ENCODE data around the gene RAMP1.
"Not testable (repeated sequence)": the region's sequence is repeated elsewhere in the genome, so short reads cannot be mapped to it uniquely, and the experiment has no call there.

Gene RAMP1

DNA sequence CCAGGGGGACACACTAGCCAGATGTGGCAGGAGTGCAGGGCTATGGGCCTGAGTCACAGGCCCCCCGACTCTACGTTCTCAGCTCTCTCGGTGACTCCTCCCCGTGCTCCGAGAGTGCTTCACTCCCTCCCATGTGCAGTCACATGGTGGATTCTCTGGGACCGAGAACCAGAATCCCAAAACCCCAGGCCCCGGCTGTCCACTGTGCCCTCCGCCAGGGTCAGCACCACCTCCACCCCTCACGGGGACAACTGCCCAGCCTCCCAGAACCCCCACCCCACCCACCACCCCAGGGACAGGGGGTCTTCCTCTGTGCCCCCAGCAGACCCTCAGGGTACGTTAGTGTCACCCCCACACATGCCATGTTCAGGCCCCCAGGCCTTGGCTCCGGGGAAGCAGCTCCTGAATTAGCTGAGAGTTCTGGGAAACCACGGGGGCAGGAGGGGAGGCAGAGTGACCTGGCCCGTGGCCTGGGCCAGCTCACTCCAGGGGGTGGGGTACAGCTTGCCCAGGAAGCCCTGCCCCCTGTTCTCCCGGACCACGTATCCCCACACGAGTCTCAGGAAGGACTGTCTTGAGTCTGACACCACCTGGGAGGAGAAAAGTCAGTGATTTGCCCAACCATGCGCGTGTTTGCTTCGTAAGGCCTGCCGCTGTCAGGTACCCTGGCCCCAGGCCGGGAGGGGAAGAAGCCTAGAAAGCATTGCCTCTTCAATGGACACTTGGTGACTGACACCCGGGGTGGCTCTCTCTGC lies 4.4 kb downstream of the RAMP1 start:
- peak; percentile 61 for DNase-seq (ENCODE audit: low spot score)

GRCh38 chr2:237864444-237864931 lies 5.1 kb downstream of the RAMP1 start:
- peak; percentile 60 for DNase-seq (ENCODE audit: low spot score)

DNA sequence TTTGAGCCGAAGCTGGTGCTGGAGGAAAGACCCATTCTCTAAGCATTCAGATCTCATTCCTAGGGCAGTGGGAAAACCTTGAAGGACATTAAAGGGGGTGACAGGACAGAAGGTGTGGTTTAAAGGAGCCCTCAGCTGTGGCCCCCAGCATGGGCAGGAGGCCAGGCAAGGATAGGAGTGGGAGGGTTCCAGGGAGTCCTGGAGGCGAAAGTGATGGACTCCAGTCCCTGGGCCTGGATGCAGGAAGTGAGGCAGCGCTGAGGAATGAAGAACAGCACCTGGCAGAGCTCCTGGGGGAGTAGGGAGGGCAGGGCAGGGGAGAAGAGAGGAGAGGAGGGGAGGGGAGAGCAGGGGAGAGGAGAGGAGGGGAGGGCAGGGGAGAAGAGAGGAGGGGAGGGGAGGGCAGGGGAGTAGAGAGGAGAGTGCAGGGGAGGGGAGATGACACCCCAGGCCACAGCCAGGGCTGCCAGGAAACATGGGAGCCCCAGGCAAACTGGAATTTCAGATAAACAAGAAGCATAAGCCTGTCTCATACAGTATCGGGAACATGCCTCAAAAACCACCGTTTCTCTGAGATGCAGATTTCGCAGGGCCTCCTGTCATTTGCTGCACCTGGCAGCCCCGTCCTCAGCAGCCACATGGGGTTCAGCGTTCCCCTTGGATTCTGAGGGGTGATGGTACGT lies 5.7 kb downstream of the RAMP1 start:
- peak; percentile 49 for DNase-seq (ENCODE audit: low spot score)

GRCh38 chr2:237865623-237866041 lies 6.2 kb downstream of the RAMP1 start:
- no peak for DNase-seq (ENCODE audit: low spot score)

DNA sequence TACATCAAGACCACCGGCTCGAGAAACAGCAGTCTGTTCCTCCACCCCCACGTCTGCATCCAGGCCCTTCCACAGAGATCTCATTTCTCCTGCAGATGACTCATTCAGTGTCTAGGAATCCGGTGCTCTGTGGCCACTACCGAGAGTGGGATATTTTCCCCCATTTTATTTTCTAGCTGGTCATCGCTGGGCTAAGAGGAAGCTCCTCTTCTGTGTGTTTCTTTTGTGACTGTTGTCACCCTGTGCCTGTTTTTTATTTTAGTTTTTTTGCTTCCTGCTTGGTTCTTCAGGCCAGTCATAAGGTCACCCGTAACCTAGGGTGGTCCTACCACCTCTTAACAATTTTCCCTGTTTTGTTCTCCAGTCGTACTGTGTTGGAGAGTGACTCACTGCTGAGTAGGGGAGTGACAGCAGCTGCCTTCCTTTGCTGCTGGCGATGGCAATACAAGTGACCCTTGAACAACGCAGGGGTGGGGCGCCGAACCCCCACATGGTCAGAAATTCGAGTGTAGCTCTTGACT lies 6.7 kb downstream of the RAMP1 start:
- no peak for DNase-seq (ENCODE audit: low spot score)

GRCh38 chr2:237867465-237867864 lies 8.0 kb downstream of the RAMP1 start:
- DNase-seq (ENCODE audit: low spot score), result no peak

DNA sequence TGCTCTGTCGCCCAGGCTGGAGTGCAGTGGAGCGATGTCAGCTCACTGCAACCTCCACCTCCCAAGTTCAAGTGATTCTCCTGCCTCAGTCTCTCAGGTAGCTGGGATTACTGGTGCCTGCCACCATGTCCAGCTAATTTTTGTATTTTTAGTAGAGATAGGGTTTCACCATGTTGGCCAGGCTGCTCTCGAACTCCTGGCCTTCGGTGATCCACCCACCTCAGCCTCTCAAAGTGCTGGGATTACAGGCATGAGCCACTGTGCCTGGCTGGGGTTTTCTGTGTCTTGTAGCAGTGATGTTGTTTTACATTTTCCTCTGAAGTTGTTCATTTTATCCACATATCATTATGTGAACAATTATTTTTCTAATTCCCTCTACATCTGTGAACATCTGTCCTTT lies 8.7 kb downstream of the RAMP1 start:
- DNase-seq (ENCODE audit: low spot score), result not testable (repeated sequence)

GRCh38 chr2:237868631-237869342 lies 9.4 kb downstream of the RAMP1 start:
- peak; percentile 44 for DNase-seq (ENCODE audit: low spot score)

GRCh38 chr2:237869343-237870102 lies 10.1 kb downstream of the RAMP1 start:
- DNase-seq (ENCODE audit: low spot score), result no peak

DNA sequence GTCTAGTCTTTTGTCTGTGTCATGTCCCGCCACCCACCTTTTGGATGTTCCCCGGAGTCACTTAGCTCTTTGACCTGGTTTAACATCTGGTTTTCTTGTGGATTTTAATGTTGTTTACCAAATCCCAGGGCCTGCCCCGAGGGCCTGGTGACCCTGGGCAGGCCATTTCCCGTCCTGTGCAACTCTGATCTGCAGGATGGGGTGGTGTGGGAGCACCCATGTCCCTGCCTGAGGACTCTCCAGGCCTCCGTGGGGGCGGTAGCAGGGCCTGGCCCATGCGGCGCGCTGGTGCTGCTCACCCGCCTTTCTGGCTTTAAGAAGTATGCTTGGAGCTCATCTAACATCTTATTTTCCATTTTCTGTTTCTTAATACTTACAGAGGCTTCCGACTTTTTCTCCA lies 10.7 kb downstream of the RAMP1 start:
- no peak for DNase-seq (ENCODE audit: low spot score)

GRCh38 chr2:237870754-237871651 lies 11.6 kb downstream of the RAMP1 start:
- DNase-seq (ENCODE audit: low spot score), result no peak

DNA sequence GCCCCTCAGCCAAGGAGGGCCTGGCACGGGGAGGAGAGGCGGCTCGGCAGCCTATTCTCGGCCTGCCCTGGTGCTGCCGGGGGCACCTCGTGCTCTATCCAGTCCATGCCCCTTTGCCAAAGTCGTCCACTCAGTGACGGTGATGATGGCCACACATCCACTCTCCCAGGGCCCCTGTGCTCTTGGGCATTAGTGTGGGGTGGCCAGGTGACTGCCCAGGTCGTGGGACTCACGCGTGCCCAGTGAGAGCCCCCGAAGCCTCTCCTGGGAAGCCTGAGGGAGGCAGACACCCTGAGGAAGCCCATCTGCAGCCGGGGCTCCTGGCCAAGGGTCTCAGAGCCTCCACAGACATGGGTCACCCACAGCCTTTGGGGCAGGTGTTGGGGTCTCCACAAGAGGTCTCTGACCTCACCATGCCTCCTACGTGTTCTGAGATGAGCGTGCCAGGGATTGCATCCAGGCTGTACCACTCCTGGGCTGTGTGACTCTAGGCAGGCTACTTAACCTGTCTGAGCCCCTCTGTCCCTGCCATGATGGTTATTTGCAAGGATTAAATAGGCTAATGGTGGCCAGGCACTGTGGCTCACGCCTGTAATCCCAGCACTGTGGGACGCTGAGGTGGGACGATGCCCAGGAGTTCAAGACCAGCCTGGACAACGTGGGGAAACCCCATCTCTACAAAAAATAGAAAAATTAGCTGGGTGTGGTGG lies 12.9 kb downstream of the RAMP1 start:
- peak; percentile 59 for DNase-seq (ENCODE audit: low spot score)

GRCh38 chr2:237873421-237873831 lies 14.0 kb downstream of the RAMP1 start:
- DNase-seq (ENCODE audit: low spot score), result peak; percentile 55

DNA sequence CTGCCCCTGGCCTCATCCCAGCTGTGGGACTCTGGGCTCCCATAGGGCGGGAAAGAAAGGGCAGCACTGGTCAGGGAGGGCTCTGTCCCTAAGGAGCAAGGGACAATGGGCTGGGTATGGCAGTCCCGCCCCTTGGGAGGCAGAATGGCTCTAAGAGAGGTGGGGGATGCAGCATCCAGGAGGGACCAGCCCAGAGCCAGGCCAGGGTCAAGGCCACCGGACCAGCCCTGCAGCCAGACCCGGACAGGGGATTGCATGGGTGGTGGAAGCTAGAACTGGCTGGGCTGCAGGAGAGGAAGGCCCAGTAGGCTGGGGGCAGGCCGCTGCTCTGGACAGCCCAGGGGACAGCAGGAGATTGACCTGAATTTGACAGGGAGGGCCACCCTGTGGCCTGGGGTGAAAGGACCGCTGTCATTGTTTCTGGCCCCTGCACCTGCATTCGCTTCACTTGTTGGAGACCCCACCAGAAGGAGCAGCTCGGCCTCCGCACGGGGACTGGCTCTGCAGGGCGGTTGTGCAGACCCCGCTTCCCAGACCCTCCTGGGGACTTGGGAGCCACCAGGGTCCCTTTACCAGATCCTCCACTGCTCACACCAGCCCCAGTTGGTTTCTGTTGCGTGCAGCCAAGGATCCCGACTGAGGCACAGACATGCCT lies 14.6 kb downstream of the RAMP1 start:
- DNase-seq (ENCODE audit: low spot score), result peak; percentile 63

GRCh38 chr2:237874585-237875161 lies 15.2 kb downstream of the RAMP1 start:
- peak; percentile 54 for DNase-seq (ENCODE audit: low spot score)

- DNase-seq (ENCODE audit: low spot score), result peak; percentile 58
Measured at GRCh38 chr2:237875256-237876060, 16.0 kb downstream of the RAMP1 start.

- peak; percentile 59 for DNase-seq (ENCODE audit: low spot score)
Measured at GRCh38 chr2:237876061-237876526, 16.7 kb downstream of the RAMP1 start.

DNA sequence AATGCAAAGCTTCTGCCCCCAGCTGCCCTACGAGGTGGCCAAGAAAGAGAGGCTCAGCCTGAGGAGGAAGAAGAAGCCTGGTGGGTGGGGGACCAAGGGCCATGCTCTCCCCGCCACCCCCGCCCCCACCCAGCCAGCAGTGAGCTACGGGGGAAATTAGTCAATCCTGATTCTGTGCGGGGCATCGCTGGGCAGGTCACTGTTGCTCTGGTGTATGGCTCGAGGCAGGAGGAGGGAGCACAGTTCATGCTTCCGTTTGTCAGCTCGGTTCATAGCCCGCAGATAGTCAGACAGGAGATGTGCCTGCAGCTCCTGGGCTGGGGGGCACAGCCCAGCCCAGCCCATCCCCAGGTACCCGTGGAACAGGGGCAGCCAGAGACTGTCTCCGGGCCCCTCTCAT lies 17.1 kb downstream of the RAMP1 start:
- peak; percentile 60 for DNase-seq (ENCODE audit: low spot score)
